SJCRH30 (cell line): ENCODE data around the gene RASAL3. TPM values are rescaled to one million over a fixed set of nuclear protein-coding genes. Genes with fewer than 3 reads are reported as not detected.

Experiments used
- DNase-seq, 2 experiments: peaks; one replicate each; pipeline ENCODE4 v3.0.0-alpha.2; 2015 to 2020
- H3K27ac ChIP-seq: fragments of 250-450 bp; sonication (Bioruptor Pico); 2 replicates; pipeline ENCODE4 v1.5.1; 2020; ENCODE audit warnings: mild to moderate bottlenecking, moderate library complexity
- H3K27me3 ChIP-seq: fragments of 250-450 bp; sonication (Bioruptor Pico); 2 replicates; pipeline ENCODE4 v1.5.1; 2020; ENCODE audit warnings: mild to moderate bottlenecking, moderate library complexity
- H3K36me3 ChIP-seq: fragments of 250-450 bp; sonication (Bioruptor Pico); 2 replicates; pipeline ENCODE4 v1.5.1; 2020; ENCODE audit warnings: mild to moderate bottlenecking, moderate library complexity
- H3K4me1 ChIP-seq: fragments of 250-450 bp; sonication (Bioruptor Pico); 2 replicates; pipeline ENCODE4 v1.5.1; 2020; ENCODE audit warnings: mild to moderate bottlenecking, moderate library complexity
- H3K4me3 ChIP-seq: fragments of 250-450 bp; sonication (Bioruptor Pico); 2 replicates; pipeline ENCODE4 v1.5.1; 2020; ENCODE audit warnings: mild to moderate bottlenecking, moderate library complexity
- H3K9me3 ChIP-seq: fragments of 250-450 bp; sonication (Bioruptor Pico); replicated peaks from 2 replicates; pipeline ENCODE4 v1.5.1; 2020; ENCODE audit warnings: mild to moderate bottlenecking, moderate library complexity
- total RNA-seq: library from RNA; depleted of rRNA; stranded (reverse); fragments of >200 nt; shearing (Covaris generic); gene quantifications from 2 replicates; pipeline ENCODE4 v1.2.3, GENCODE V29; 2014

The RASAL3 gene
- total RNA-seq, 1 experiment from 2014 or later = 0.12 TPM

GRCh38 chr19:15461694-15462093 lies 2.6 kb downstream of the RASAL3 start:
- no peak overlapping the region for H3K4me3 ChIP-seq
- H3K27ac ChIP-seq = no peak overlapping the region
- no peak for DNase-seq
- no peaks in the 10 kb centered on the region for H3K9me3 ChIP-seq
- H3K27me3 ChIP-seq = 0 out of 2 replicates have a peak, but pooled peaks cover 5% of the 10 kb centered on the region
- H3K36me3 ChIP-seq = no peaks in the 10 kb centered on the region
- no peaks in the 10 kb centered on the region for H3K4me1 ChIP-seq

DNA sequence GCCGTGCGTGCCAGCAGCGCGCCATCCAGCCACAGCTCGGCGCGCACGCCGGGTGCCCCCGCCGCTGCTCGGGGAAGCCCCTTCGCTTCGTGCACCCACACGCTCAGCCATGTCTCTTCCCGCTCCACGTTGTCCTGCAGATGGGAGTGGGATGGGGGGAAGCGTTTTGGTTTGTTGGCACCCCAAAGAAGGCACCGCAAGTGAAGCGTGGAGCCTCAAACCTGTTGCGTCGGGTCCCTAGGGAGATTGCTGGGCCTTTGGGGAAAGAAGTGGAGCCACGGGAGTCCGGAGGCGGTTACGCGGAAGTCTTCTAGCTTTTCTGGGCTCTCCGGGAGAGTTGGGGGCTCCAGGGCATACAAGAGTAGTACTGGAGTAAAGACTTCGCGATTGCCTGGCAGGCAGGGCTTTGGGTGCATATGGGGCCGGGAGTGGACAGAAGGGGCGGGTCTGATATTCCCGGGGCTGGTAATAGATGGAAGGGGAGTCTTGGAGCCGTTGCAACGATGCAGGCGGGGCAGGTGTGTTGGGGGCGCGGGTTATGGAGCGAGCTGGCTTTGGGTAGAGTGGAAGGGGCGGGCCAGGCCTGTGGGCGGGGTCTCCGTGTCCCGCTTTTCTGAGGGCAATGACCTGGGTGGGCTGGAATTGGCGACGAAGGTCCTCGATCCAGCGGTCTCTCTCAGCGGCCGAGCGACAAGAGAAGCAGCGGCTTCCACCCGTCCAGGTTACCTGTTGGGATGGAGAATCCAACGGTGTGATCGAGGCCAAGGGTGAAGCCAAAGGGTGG lies 6.5 kb downstream of the RASAL3 start:
- no peak overlapping the region for H3K27ac ChIP-seq
- H3K4me3 ChIP-seq = no peak overlapping the region
- no peaks in the 10 kb centered on the region for H3K9me3 ChIP-seq
- H3K27me3 ChIP-seq = 0 out of 2 replicates have a peak, but pooled peaks cover 5% of the 10 kb centered on the region
- H3K36me3 ChIP-seq = no peaks in the 10 kb centered on the region
- no peak for DNase-seq
- no peaks in the 10 kb centered on the region for H3K4me1 ChIP-seq

- Histone ChIP-seq H3K36me3 (no peaks in the 10 kb centered on the region), H3K4me1 (no peaks in the 10 kb centered on the region), H3K9me3 (no peaks in the 10 kb centered on the region), H3K27me3 (0 out of 2 replicates have a peak, but pooled peaks cover 5% of the 10 kb centered on the region), H3K27ac (no peak overlapping the region), H3K4me3 (no peak overlapping the region)
- no peak for DNase-seq
Measured at GRCh38 chr19:15456871-15457700, 7.3 kb downstream of the RASAL3 start.

DNA sequence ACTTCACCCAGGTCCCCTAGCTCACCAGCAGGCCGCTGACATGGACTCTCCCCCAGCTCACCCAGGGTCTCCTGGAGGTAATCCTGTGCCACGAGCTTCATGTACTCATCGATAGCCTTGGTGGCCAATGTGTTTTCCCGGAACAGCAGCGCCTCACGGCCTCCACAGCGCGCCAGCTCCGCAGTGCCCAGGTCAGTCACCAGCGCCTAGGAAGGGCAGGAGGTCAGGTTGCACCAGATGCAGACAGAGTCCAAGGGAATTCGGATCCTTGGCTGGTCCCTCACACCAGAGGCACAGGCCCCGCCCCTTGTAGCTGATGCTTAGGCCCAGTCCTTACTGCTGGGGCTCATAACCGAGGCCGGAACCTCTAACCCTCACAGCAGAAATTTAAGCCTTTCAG lies 7.9 kb downstream of the RASAL3 start:
- no peak overlapping the region for H3K27ac ChIP-seq
- H3K4me1 ChIP-seq = no peaks in the 10 kb centered on the region
- no peak overlapping the region for H3K4me3 ChIP-seq
- H3K27me3 ChIP-seq = no peaks in the 10 kb centered on the region
- H3K9me3 ChIP-seq = no peaks in the 10 kb centered on the region
- no peaks in the 10 kb centered on the region for H3K36me3 ChIP-seq
- no peak for DNase-seq

DNA sequence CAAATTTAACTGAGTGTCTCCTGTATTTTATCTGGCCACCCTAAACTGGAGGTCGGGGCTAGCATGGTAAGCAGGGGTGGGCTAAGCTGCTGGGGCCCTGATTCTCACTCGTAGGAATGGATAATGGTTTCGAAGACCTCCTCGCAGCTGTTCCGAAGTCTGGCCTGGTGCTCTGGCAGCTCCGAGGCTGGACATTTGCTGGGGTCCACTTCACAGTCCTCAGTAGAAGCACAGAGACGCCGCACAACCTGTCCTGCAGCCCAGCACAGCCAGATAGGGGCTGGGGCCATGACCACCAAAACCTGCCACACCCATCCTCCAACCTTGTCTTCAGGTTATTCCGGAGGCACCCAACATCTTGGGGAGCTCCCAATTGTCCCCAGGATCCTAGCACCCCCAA lies 8.3 kb downstream of the RASAL3 start:
- Histone ChIP-seq H3K27me3 (no peaks in the 10 kb centered on the region), H3K27ac (no peak overlapping the region), H3K4me3 (no peak overlapping the region), H3K9me3 (no peaks in the 10 kb centered on the region), H3K36me3 (no peaks in the 10 kb centered on the region), H3K4me1 (no peaks in the 10 kb centered on the region)
- DNase-seq = no peak

DNA sequence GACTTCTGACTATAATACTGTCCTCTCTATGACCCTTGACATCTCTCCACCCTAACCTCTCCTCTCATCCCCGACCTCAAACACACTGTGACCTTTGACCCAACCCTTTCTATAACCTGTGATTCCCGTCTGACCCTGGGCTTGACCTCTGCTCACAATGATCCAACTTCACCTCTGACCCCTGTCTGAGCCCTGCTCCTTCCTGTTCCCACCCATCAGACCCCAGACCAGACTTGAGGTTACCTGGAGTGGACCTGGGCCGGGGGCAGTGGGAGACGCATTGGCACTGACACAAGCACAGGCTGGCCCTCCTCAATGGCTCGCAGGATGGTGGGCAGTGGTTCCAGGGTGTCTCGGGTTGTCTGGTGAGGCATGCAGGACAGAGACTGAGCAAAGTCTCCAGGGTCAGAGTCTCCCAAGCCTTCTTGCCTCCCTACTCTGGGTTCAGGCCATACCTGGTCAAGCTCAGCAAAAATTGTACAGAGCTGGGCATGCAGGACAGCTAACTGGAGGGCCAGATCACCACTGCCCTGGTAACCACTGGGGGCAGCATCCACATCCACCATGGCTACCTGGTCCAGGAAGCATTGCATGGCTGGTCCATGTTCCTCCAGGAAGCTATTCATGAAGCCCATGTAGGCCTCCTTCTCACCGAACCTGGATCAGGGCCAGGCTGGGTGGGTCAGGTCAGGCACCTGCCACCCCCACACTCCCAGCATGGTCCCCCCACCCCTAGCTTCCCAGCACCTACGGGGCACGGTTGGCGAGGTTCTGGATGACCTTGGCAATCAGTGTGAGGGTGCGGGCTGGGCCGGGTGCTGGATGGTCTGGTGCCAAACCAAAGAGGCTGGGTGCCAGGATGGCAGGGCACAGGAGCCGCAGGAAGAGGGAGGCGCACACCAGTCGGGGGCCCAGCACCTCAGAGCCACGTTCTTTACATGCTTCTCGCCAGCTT lies 10.2 kb downstream of the RASAL3 start:
- DNase-seq = no peak
- H3K27ac ChIP-seq = no peak overlapping the region
- no peaks in the 10 kb centered on the region for H3K9me3 ChIP-seq
- no peaks in the 10 kb centered on the region for H3K27me3 ChIP-seq
- peaks cover 5% of the 10 kb centered on the region for H3K4me1 ChIP-seq
- no peaks in the 10 kb centered on the region for H3K36me3 ChIP-seq
- no peak overlapping the region for H3K4me3 ChIP-seq

GRCh38 chr19:15453091-15453578 lies 11.2 kb downstream of the RASAL3 start:
- Histone ChIP-seq H3K27ac (peak overlapping the region; percentile 20), H3K4me3 (no peak overlapping the region), H3K4me1 (peaks cover 9% of the 10 kb centered on the region)

DNA sequence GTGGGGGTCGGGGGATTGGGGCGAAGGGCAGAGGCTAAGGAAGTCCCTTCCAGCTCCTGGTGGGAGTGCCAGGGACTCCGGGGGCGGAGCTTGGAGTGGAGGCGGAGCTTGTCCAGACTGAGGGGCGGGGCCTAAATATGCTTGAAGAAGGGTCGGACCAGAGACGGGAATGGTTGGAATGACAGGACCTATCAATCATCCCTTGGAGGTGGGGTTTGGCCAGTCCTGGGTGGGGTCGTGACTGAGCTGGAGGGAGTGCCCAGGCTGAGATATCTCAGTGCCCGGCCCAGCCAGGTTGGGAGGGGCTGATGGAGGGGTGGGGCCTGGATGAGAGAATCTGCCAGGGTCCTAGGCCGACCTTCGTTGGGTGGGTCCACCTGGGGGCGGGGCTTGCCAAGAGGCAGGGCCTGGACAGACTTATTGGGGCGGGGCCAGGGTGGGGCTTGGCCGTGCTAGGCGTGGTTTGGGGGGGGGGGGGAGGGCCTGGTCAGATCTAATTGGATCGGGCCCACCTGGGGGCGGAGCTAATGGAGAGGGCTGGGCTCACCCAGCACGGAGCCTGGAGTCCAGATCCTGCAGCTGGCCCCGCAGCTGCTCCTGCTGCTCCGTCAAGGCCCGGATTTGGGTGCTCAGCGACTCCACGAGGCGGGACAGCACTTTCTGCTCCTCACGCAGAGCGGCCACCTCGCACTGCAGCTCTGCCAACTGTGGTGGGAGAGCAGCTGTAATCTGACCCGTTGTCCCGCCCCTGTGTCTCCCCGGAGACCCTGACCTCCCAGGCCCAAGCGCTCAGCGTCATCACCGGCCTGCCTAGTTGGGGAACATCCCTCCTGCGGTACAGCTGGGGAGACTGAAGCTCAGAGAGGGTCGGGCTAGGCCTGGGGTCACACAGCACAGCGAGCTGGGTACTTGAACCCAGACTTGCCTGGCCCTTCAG lies 12.0 kb downstream of the RASAL3 start:
- peak; percentile 99 for DNase-seq
- peak overlapping the region; percentile 20 for H3K27ac ChIP-seq

More at GRCh38 chr19:15453091-15453578, 11.2 kb downstream of the RASAL3 start:
- H3K36me3 ChIP-seq = no peaks in the 10 kb centered on the region
- DNase-seq = no peak
- no peaks in the 10 kb centered on the region for H3K9me3 ChIP-seq
- no peaks in the 10 kb centered on the region for H3K27me3 ChIP-seq

GRCh38 chr19:15450528-15450890 lies 13.8 kb downstream of the RASAL3 start:
- Histone ChIP-seq H3K4me3 (no peak overlapping the region), H3K27ac (no peak overlapping the region), H3K36me3 (no peaks in the 10 kb centered on the region), H3K9me3 (no peaks in the 10 kb centered on the region), H3K4me1 (peaks cover 9% of the 10 kb centered on the region), H3K27me3 (no peaks in the 10 kb centered on the region)
- no peak for DNase-seq

More for the DNA sequence above, 12.0 kb downstream of the RASAL3 start:
- Histone ChIP-seq H3K36me3 (no peaks in the 10 kb centered on the region), H3K4me3 (no peak overlapping the region), H3K27me3 (no peaks in the 10 kb centered on the region), H3K4me1 (peaks cover 9% of the 10 kb centered on the region), H3K9me3 (no peaks in the 10 kb centered on the region)

- Histone ChIP-seq H3K4me3 (peak within 1 kb of the TSS; percentile 55), H3K36me3 (no peaks in the 10 kb centered on the region), H3K27me3 (no peaks in the 10 kb centered on the region), H3K27ac (no peak within 1 kb of the TSS), H3K4me1 (peaks cover 9% of the 10 kb centered on the region), H3K9me3 (no peaks in the 10 kb centered on the region)
- DNase-seq = peak; percentile 89
Measured at GRCh38 chr19:15449620-15450527, 14.5 kb downstream of the RASAL3 start, which contains the start of gene WIZ. TSS of gene WIZ (minus strand) at chr19:15449956. CDS start at chr19:15448307, 1,649 bp downstream.

DNA sequence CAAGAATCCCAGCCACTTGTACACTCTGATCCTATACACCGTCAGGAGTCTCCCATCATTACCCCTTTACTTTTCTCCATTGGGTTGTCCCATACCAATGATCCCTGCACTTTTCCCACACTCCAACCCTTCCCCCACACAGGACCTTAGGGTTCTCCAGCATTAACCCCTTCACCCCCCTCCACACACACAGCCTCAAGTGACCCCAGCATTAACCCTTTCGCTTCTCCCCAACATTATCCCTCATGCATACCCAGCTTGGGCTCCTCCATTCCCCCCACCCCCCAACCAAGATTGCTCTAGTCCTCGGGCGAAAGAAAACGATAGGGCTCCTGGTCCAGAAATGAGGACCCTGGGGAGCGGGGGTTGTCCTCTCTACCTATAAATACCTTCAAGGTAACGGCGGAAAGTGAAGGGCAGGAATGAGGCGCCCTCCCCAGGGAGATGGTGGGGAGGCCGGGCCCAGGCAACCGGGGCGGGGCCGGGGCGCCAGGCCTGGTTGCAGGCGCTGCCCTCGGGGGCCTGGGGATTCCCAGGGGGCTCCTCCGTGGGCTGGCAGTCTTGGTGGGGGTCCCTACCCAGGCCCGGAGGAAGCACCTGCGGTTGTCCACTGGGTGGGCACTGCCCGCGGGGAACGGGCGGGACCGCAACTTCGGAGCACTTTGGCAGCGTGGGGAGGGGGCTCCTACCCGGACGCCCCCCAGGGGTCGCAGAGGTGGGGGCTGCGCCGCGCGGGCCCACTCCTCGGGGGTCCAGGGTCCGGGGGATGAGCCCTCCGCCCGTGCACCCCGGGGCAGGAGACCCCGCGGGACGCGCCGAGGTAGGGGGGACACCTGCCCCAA lies 15.3 kb downstream of the RASAL3 start:
- H3K4me3 ChIP-seq = peak overlapping the region; percentile 55
- H3K4me1 ChIP-seq = peaks cover 9% of the 10 kb centered on the region
- no peaks in the 10 kb centered on the region for H3K36me3 ChIP-seq
- H3K9me3 ChIP-seq = no peaks in the 10 kb centered on the region
- no peaks in the 10 kb centered on the region for H3K27me3 ChIP-seq
- no peak overlapping the region for H3K27ac ChIP-seq
- peak in 1 of 2 experiments; percentile 62 for DNase-seq
